PC-3 (cell line): ENCODE results near the gene TESK2. TPM values are rescaled to one million over a fixed set of nuclear protein-coding genes. Genes with fewer than 3 reads are reported as not detected.
"Not testable (repeated sequence)": the region's sequence is repeated elsewhere in the genome, so short reads cannot be mapped to it uniquely, and the experiment has no call there.

Experiments used
- ATAC-seq: fragments of 200-7000 bp; cut with Tn5 transposase; 2 replicates; pipeline ENCODE4 v1.9.1; 2020; ENCODE audit warnings: mild to moderate bottlenecking, moderate library complexity
- BruUV-seq: library from RNA; stranded (reverse); fragments of 400-500 nt; replicated peaks from 2 replicates; lab custom pipeline; 2021; lab: Mats Ljungman, UMichigan
- CTCF ChIA-PET: fragments of 300-600 bp; sonication (Branson Sonifier 250); formaldehyde crosslinking; loops from one replicate; lab custom pipeline; 2022; ENCODE audit warnings: antibody characterized with exemption; lab: Charles Lee
- POLR2A ChIA-PET: fragments of 300-600 bp; sonication (Branson Sonifier 250); formaldehyde crosslinking; loops from one replicate; lab custom pipeline; 2022; ENCODE audit warnings: antibody characterized with exemption; ENCODE audit not compliant: unreplicated experiment; lab: Charles Lee
- DNase-seq: peaks from one replicate; pipeline ENCODE4 v3.0.0-alpha.2; 2015
- H2AFZ ChIP-seq: fragments of 300-600 bp; sonication (generic); 2 replicates; pipeline ENCODE4 v1.6.0; 2016; ENCODE audit warnings: antibody characterized with exemption, low read length
- H3F3A ChIP-seq: fragments of 300-600 bp; sonication (generic); one replicate; pipeline ENCODE4 v1.6.0; 2017; ENCODE audit warnings: antibody characterized with exemption, low read length, control low read depth, mild to moderate bottlenecking; ENCODE audit not compliant: unreplicated experiment
- H3K27ac ChIP-seq: fragments of 300-600 bp; sonication (generic); 2 replicates; pipeline ENCODE4 v1.5.1; 2016; ENCODE audit warnings: mild to moderate bottlenecking, low read length
- H3K27me3 ChIP-seq: fragments of 300-600 bp; sonication (generic); 2 replicates; pipeline ENCODE4 v1.6.1; 2016; ENCODE audit warnings: low read length, mixed read lengths
- H3K36me3 ChIP-seq: fragments of 300-600 bp; sonication (generic); 2 replicates; pipeline ENCODE4 v1.6.1; 2016; ENCODE audit warnings: low read depth, mixed run types, low read length, mixed read lengths
- H3K4me1 ChIP-seq: fragments of 300-600 bp; sonication (generic); 2 replicates; pipeline ENCODE4 v1.5.1; 2016; ENCODE audit warnings: low read length; ENCODE audit not compliant: insufficient read depth
- H3K4me2 ChIP-seq: fragments of 300-600 bp; sonication (generic); 2 replicates; pipeline ENCODE4 v1.6.0; 2016; ENCODE audit warnings: low read length
- H3K4me3 ChIP-seq: fragments of 300-600 bp; sonication (generic); 2 replicates; pipeline ENCODE4 v1.5.1; 2016; ENCODE audit warnings: mild to moderate bottlenecking, low read length, mixed read lengths
- H3K79me2 ChIP-seq: fragments of 300-600 bp; sonication (generic); 2 replicates; pipeline ENCODE4 v1.6.1; 2017; ENCODE audit warnings: low read length, mixed read lengths
- H3K9ac ChIP-seq: fragments of 300-600 bp; sonication (generic); 2 replicates; pipeline ENCODE4 v1.6.0; 2016; ENCODE audit warnings: mild to moderate bottlenecking, low read length
- H3K9me2 ChIP-seq: fragments of 300-600 bp; sonication (generic); replicated peaks from 2 replicates; pipeline ENCODE4 v1.6.1; 2016; ENCODE audit warnings: mixed run types, low read length, mixed read lengths
- H3K9me3 ChIP-seq: fragments of 300-600 bp; sonication (generic); 2 replicates; pipeline ENCODE4 v1.6.1; 2016; ENCODE audit warnings: low read length, mixed read lengths
- H4K20me1 ChIP-seq: fragments of 300-600 bp; sonication (generic); 2 replicates; pipeline ENCODE4 v1.6.1; 2016; ENCODE audit warnings: low read length, mixed read lengths
- EZH2 ChIP-seq: fragments of 300-600 bp; sonication (generic); IDR thresholded peaks from one replicate; pipeline ENCODE4 v1.6.1; 2017; ENCODE audit warnings: antibody characterized with exemption, mild to moderate bottlenecking, low read length; ENCODE audit not compliant: unreplicated experiment
- EZH2phosphoT487 ChIP-seq: fragments of 300-600 bp; sonication (generic); IDR thresholded peaks from 2 replicates; pipeline ENCODE4 v1.6.1; 2018; ENCODE audit warnings: mild to moderate bottlenecking, antibody characterized with exemption, low read length, borderline replicate concordance
- intact Hi-C: fragments of 100-400 bp; cut with micrococcal nuclease; formaldehyde crosslinking; loops from 2 replicates; pipeline ENCODE4 v1.9.0; 2023
- total RNA-seq: library from RNA; depleted of rRNA; stranded (reverse); fragments of >200 nt; gene quantifications from 2 replicates; pipeline ENCODE4 v1.2.3, GENCODE V29; 2014
- TF ChIP-seq, protein P1 (sequence below): fragments of 300-600 bp; sonication (generic); conservative IDR thresholded peaks from 2 replicates; pipeline ENCODE4 v1.5.1; 2017; ENCODE audit warnings: antibody characterized with exemption, low read depth, mild to moderate bottlenecking, low read length

TESK2 gene
- total RNA-seq, 1 experiment from 2014 or later: 6.0 TPM

DNA sequence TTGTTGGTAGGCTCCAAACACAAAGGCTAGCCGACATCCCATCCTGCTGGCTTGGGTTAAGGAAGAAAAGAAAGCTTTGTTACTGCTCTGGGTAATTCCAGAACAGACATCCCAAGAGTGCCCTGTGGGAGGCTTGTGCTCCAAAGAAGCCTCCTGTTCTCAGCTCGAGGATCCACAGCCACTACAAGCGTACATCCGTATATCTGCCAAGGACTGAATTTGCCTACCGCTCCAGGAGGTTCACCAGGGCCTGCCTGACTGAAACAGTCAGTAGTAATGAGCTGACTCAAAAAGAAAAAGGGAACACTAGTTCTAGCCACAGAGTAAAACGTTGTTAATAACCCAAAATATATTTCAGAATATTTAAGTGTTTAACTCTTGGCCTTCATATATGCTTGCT lies 125.9 kb downstream of the TESK2 start:
- Histone ChIP-seq H3K9ac (no peak overlapping the region), H4K20me1 (no peaks in the 10 kb centered on the region), H3K27ac (no peak overlapping the region), H3K79me2 (no peaks in the 10 kb centered on the region), H2AFZ (no peak overlapping the region), H3K27me3 (no peaks in the 10 kb centered on the region), H3K9me2 (no peaks in the 10 kb centered on the region), H3K4me1 (0 out of 2 replicates have a peak, but pooled peaks cover 2% of the 10 kb centered on the region), H3K9me3 (no peaks in the 10 kb centered on the region), H3K36me3 (no peaks in the 10 kb centered on the region), H3K4me2 (no peak overlapping the region), H3F3A (no peaks in the 10 kb centered on the region), H3K4me3 (no peak overlapping the region)
- ATAC-seq (no peak), DNase-seq (no peak)
- ChIA-PET CTCF (interaction anchor here (0.6 kb wide), 1 partner anchor 235 kb away, joined by 3 read pairs; no protein-coding TSS in a partner anchor), POLR2A (no interaction called here)
- TF ChIP-seq EZH2phosphoT487: no peak
- TF ChIP-seq EZH2: no peak
- TF ChIP-seq, protein P1, sequence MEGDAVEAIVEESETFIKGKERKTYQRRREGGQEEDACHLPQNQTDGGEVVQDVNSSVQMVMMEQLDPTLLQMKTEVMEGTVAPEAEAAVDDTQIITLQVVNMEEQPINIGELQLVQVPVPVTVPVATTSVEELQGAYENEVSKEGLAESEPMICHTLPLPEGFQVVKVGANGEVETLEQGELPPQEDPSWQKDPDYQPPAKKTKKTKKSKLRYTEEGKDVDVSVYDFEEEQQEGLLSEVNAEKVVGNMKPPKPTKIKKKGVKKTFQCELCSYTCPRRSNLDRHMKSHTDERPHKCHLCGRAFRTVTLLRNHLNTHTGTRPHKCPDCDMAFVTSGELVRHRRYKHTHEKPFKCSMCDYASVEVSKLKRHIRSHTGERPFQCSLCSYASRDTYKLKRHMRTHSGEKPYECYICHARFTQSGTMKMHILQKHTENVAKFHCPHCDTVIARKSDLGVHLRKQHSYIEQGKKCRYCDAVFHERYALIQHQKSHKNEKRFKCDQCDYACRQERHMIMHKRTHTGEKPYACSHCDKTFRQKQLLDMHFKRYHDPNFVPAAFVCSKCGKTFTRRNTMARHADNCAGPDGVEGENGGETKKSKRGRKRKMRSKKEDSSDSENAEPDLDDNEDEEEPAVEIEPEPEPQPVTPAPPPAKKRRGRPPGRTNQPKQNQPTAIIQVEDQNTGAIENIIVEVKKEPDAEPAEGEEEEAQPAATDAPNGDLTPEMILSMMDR: no peak
- no TSS peak for BruUV-seq
- intact Hi-C loops: no loop called here

DNA sequence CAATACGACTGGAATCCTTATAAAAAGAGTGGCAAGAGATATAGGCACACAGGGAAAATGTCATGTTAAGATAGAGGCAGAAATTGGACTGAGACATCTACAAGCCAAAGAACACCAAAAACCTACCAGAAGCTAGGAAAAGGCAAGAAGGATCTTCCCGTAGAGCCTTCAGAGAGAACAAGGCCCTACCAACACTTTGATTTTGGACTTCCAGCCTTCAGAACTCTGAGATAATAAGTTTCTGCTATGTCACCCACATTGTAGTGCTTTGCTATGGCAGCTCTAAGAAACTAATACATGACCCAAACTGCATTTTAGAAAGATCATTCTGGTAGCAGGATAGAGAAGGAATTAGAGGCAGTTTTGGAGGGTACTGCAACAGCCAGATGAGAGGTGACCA lies 126.7 kb downstream of the TESK2 start:
- no peaks in the 10 kb centered on the region for H3K79me2 ChIP-seq
- no peak for DNase-seq
- H3K9ac ChIP-seq: no peak overlapping the region
- H3K4me3 ChIP-seq: no peak overlapping the region
- no peak for TF ChIP-seq EZH2
- no peak for TF ChIP-seq EZH2phosphoT487
- TF ChIP-seq, protein P1: no peak
- no peaks in the 10 kb centered on the region for H3K27me3 ChIP-seq
- H3K27ac ChIP-seq: no peak overlapping the region
- intact Hi-C loops: no loop called here
- POLR2A ChIA-PET: no interaction called here
- no peaks in the 10 kb centered on the region for H3K9me3 ChIP-seq
- H3K36me3 ChIP-seq: no peaks in the 10 kb centered on the region
- BruUV-seq: no TSS peak
- no peaks in the 10 kb centered on the region for H3F3A ChIP-seq
- CTCF ChIA-PET: no interaction called here
- H3K9me2 ChIP-seq: no peaks in the 10 kb centered on the region
- H4K20me1 ChIP-seq: no peaks in the 10 kb centered on the region
- H3K4me1 ChIP-seq: 0 out of 2 replicates have a peak, but pooled peaks cover 4% of the 10 kb centered on the region
- no peak overlapping the region for H3K4me2 ChIP-seq
- no peak for ATAC-seq
- no peak overlapping the region for H2AFZ ChIP-seq

DNA sequence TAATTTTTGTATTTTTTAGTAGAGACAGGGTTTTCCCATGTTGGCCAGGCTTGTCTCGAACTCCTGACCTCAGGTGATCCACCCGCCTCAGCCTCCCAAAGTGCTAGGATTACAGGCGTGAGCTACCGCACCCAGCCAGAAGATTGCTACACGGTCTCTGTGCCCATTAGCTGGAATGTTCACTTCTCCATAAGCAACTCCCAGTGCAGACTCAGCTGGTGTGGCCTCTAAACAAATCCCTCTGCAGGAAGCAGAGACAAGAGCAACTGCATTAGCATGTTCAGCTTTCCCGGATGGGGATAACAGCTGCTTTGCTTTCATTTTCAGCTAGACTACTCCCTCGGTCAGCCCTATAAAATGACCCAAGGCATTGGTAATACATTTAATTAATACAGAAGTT lies 130.0 kb downstream of the TESK2 start:
- BruUV-seq, DNase-seq, POLR2A ChIA-PET, H3K27ac ChIP-seq, H3K79me2 ChIP-seq, H3K9me2 ChIP-seq, H4K20me1 ChIP-seq, H3K9ac ChIP-seq, H3K9me3 ChIP-seq, ATAC-seq, H3K27me3 ChIP-seq, H3F3A ChIP-seq, H2AFZ ChIP-seq, H3K4me2 ChIP-seq, H3K4me3 ChIP-seq, H3K36me3 ChIP-seq: not testable (repeated sequence)
- CTCF ChIA-PET: interaction anchor here (0.6 to 2.0 kb wide), 2 partner anchors 130 to 143 kb away, joined by 7 to 20 read pairs; partner anchors contain the start of gene TESK2
- H3K4me1 ChIP-seq: peaks cover 12% of the 10 kb centered on the region
- intact Hi-C loops: loop anchor here (1.0 kb wide), 2 partner anchors 132 to 209 kb away; no protein-coding TSS in a partner anchor
